ES-I3 (cell line): Measurements from ENCODE around the gene ETV6.

Experiments
- H3K36me3 ChIP-seq: 2 replicates; pipeline ENCODE4 v1.6.1; 2013; ENCODE audit warnings: mild to moderate bottlenecking, low read length, control low read depth, moderate library complexity; ENCODE audit not compliant: insufficient read depth
- H3K4me1 ChIP-seq: 2 replicates; pipeline ENCODE4 v1.6.1; 2013; ENCODE audit warnings: mild to moderate bottlenecking, control low read depth, low read length; ENCODE audit not compliant: insufficient read depth
- H3K9ac ChIP-seq: 2 replicates; pipeline ENCODE4 v1.6.1; 2013; ENCODE audit warnings: low read depth, mild to moderate bottlenecking, low read length, moderate library complexity
- H3K9me3 ChIP-seq: 2 replicates; pipeline ENCODE4 v1.6.1; 2013; ENCODE audit warnings: mild to moderate bottlenecking, low read length, moderate library complexity; ENCODE audit not compliant: control insufficient read depth, insufficient read depth

ETV6 gene

DNA sequence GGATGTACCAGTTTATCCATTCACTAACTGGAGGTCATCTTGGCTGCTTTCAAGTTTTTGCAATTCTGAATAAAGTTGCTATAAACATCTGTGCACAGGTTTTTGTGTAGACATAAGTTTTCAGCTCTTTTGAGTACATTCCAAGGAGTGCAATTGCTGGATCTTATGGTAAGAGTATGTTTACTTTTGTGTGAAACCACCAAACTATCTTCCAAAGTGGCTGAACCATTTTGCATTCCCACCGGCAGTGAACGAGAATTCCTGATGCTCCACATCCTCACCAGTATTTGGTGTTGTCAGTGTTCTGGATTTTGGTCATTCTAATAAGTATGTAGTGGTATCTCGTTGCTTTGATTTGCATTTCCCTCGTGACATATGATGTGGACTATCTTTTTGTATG lies 270.8 kb downstream of the ETV6 start:
- no peaks in the 10 kb centered on the region for H3K9me3 ChIP-seq
- no peaks in the 10 kb centered on the region; the same call in 1 of the 2 replicates for H3K36me3 ChIP-seq
- H3K4me1 ChIP-seq: no peaks in the 10 kb centered on the region

DNA sequence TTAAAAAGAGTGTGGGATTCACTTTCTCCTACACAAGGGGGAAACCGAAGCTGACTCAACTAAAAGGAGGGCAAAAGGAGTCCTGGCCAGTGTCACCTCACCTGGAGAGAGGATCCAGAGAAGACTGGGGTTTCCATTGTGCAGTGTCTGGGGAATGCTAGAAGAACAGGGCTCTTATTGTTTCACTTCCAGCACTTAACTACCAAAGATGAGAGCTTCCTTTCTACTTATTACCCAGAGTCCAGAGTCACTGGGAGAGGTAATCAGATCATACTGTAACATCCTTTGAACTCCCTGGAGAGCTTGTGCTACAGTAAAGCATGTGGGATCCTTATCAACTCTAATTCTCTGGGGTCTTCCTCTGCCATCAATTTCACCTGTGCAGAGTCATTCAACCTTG lies 272.9 kb downstream of the ETV6 start:
- H3K36me3 ChIP-seq: no peaks in the 10 kb centered on the region; the same call in 1 of the 2 replicates
- H3K9ac ChIP-seq: no peak overlapping the region
- H3K4me1 ChIP-seq: no peaks in the 10 kb centered on the region
- no peaks in the 10 kb centered on the region for H3K9me3 ChIP-seq

More for the DNA sequence above, 270.8 kb downstream of the ETV6 start:
- H3K9ac ChIP-seq: no peak overlapping the region

DNA sequence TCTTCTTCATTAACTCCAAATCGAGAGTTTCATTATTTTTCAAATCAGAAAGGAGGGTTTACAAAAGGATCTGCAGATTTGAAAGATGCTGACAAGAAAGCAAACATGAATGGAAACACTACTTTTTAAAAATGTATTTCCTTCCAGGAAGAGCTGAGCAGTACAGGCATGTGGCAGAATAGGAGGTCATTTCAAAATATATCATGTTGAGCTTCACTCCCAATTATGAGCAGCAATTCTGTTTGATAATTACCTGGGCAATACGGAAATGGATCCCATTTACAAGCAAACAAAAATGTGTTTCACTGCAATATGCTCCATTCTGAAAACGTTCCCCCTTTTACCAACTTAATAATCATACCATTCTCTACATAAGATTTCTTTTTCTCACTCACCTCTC lies 273.6 kb downstream of the ETV6 start:
- Histone ChIP-seq H3K4me1 (no peaks in the 10 kb centered on the region), H3K9ac (no peak overlapping the region), H3K36me3 (no peaks in the 10 kb centered on the region; the same call in 1 of the 2 replicates), H3K9me3 (no peaks in the 10 kb centered on the region)

DNA sequence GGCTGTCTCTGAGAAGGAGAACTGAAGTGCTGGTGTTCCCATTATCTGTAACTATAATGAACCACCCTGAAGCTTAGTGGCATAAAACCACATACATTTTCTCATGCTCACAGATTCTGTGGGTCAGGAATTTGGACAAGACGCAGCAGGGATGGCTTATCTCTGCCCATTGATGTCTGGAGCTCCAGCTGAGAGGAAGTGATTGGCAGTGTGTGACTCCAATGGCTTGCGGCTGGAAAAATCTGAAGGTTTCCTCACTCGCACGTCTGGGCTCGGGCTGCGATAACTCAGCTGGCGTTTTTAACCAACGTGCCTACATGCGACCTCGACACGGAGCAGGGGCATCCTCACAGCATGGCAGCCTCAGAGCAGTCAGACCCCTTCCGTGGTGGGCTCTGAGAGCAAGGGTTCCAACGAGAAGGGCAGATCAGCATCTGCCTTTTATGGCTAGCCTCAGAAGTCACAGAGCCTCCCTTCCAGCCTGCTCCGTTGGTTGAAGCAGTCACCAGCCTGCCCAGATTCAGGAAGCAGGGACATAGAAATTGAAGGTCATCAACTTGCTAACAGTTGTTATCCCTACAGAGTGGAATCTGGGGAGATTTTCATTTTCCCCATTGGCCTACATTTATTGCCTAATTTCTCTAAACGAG lies 277.9 kb downstream of the ETV6 start:
- Histone ChIP-seq H3K36me3 (no peaks in the 10 kb centered on the region; the same call in 1 of the 2 replicates), H3K9me3 (no peaks in the 10 kb centered on the region), H3K9ac (no peak overlapping the region), H3K4me1 (no peaks in the 10 kb centered on the region)

DNA sequence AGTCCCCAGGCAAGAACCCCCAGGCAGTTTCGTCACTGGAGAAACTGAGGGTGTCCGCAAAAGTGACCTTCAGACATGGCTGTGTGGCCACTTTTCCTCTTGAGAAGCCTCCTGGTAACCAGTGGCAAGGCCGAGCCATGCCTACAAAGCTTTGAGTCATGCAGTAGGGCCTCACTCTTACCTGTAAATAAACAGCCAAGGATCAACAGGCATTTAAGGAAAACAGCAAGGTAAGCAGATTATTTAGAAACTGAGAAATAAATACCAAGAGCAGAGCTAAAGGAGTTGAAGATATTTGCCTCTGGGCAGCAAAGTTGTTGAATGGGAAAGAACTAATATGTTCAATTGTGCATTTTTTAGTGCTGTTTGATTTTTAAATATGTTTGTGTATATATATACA lies 280.2 kb downstream of the ETV6 start:
- Histone ChIP-seq H3K9ac (no peak overlapping the region), H3K4me1 (no peaks in the 10 kb centered on the region), H3K9me3 (no peaks in the 10 kb centered on the region), H3K36me3 (no peaks in the 10 kb centered on the region)

DNA sequence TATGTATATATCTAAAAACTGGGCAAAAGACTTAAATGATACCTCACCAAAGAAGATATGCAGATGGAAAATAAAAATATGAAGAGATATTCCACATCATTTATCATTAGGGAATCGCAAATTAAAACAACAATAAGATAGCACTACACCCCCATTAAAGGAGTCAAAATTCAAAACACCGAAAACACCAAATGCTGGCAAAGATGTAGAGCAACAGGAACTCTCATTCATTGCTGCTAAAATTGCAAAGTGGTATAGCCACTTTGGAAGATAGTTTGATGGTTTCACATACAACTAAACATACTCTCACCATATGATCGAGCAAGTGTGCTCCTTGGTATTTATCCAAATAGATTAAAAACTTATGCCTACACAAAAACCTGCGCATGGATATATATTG lies 289.7 kb downstream of the ETV6 start:
- Histone ChIP-seq H3K9me3 (0 out of 2 replicates have a peak, but pooled peaks cover 2% of the 10 kb centered on the region), H3K4me1 (no peaks in the 10 kb centered on the region), H3K36me3 (no peaks in the 10 kb centered on the region), H3K9ac (no peak overlapping the region)

GRCh38 chr12:11941606-11942337 lies 292.3 kb downstream of the ETV6 start:
- no peaks in the 10 kb centered on the region for H3K36me3 ChIP-seq
- no peak overlapping the region for H3K9ac ChIP-seq
- H3K9me3 ChIP-seq: 0 out of 2 replicates have a peak, but pooled peaks cover 4% of the 10 kb centered on the region
- H3K4me1 ChIP-seq: no peaks in the 10 kb centered on the region

DNA sequence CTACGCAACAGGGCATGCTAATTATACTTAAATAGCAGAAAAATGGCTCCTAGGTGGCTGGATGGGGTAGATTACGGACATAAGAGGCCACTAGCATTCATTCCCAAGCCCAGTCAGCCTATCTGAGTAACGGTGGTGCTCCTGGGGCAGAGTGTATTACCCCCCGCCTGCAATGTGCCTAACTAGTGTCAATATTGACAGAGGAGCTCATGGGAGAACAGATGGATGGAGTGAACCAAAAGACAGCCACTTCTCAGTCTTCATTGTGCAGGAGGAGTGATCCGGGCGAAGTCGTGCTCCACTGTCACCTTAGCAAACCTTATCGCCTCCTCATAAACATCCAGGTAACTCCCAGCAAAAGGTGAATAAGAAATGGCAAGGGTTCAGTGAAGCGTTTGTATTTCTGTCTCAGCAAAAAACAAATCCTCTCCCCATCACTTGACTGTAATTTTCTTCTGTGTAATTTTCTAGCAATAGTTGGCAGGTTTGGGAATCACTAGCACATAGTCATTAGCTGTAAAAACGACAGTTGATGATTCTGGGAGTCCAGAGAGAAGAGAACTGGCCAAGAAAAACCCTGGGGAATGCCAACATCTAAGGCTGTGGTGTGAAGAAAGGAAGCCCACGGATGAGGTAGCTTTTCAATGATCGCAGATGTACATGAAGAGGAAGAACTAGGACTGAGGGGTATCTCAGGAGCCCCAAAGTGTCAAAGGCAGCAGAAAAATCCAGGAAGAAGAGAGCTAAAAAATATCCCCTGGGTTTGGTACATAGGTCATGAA lies 294.6 kb downstream of the ETV6 start:
- H3K4me1 ChIP-seq: no peaks in the 10 kb centered on the region
- H3K9ac ChIP-seq: no peak overlapping the region
- no peaks in the 10 kb centered on the region for H3K36me3 ChIP-seq
- H3K9me3 ChIP-seq: 0 out of 2 replicates have a peak, but pooled peaks cover 5% of the 10 kb centered on the region
